Fibroblast of pulmonary artery (primary cell): ENCODE results near the gene JAKMIP2.

Experiments used
- DNase-seq: peaks from one replicate; pipeline ENCODE4 v3.0.0-alpha.2; 2010; ENCODE audit warnings: low read depth
- H3K4me3 ChIP-seq: replicated peaks from 2 replicates; pipeline ENCODE4 v1.5.1; 2011; ENCODE audit warnings: low read depth, mild to moderate bottlenecking, control low read depth, low read length, moderate library complexity
- TF ChIP-seq, protein P1 (sequence below): IDR thresholded peaks from 2 replicates; pipeline ENCODE4 v1.5.1; 2011; ENCODE audit warnings: mild to moderate bottlenecking, control low read depth, low read length, inconsistent platforms; ENCODE audit errors: missing control alignments

The JAKMIP2 gene

DNA sequence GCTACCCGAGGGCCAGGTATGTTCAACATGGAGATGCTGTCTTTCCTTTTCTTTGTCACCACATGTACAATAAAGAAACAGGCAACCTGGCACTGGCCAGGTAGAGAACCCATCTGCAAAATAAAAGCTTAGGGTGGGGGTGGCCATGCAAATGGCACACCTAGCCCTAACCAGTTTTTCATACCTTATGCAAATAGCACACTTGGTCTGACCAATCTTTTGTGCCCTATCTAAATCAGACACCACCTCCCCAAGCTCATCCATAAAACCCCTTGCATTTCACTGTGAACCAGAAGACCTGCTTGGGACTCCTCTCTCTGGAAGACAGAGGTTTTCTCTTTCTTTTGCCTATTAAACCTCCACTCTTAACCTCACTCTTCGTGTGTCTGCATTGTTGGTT, 33.9 kb downstream of the JAKMIP2 start:
- no peak overlapping the region for H3K4me3 ChIP-seq
- no peak for DNase-seq
- TF ChIP-seq, protein P1, sequence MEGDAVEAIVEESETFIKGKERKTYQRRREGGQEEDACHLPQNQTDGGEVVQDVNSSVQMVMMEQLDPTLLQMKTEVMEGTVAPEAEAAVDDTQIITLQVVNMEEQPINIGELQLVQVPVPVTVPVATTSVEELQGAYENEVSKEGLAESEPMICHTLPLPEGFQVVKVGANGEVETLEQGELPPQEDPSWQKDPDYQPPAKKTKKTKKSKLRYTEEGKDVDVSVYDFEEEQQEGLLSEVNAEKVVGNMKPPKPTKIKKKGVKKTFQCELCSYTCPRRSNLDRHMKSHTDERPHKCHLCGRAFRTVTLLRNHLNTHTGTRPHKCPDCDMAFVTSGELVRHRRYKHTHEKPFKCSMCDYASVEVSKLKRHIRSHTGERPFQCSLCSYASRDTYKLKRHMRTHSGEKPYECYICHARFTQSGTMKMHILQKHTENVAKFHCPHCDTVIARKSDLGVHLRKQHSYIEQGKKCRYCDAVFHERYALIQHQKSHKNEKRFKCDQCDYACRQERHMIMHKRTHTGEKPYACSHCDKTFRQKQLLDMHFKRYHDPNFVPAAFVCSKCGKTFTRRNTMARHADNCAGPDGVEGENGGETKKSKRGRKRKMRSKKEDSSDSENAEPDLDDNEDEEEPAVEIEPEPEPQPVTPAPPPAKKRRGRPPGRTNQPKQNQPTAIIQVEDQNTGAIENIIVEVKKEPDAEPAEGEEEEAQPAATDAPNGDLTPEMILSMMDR: no peak

DNA sequence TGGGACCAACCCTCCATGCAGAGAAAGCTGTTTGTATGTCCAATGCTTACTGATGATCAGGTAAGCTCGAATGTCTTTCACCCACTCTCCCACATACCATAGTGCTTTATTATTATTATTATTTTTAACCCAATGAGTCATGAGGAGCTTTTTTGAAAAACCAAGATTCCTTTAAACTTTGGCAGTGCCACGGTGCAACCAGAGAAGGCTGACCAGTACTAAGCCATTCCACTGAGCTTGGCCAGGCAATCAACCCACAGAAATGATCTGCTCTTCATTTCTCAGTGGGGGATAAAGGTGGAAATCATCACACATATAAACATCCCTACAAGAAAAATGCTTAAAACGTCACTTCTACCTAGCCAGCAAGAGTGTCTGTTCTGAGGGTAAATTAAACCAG, 35.5 kb downstream of the JAKMIP2 start:
- DNase-seq: no peak
- no peak overlapping the region for H3K4me3 ChIP-seq
- TF ChIP-seq, protein P1: no peak

DNA sequence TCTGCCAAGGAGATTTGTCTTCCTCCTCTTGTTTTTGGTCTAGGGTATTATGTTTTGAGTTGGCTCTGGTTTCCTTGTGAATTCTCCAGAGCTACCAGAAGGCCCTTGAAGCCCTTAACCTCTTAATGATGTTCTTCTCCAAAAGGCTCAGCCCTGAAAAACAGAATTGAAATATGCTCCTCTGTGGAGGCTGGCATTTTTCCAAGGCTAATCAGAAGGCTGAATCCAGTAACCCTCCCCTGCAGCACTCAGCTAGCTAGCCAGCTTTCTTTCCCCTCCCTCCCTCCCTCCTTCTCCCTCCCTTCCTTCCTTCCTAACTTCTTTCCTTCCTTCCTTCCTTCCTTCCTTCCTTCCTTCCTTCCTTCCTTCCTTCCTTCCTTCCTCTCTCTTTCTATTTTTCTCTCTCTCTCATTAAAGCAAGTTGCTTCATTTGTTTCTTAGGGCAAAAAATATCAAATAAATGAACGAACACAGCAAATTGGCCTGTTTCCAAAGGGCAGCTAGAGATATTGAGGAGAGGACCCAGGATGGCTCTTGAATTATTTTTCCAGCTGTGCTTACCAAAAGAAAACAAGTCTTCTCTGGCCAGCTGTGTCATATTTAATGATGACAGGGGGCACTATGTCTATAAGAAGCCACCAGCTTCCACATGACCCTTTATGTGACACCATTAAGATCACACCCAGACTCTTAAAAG, 38.7 kb downstream of the JAKMIP2 start:
- DNase-seq: no peak
- no peak overlapping the region for H3K4me3 ChIP-seq
- TF ChIP-seq, protein P1: no peak

DNA sequence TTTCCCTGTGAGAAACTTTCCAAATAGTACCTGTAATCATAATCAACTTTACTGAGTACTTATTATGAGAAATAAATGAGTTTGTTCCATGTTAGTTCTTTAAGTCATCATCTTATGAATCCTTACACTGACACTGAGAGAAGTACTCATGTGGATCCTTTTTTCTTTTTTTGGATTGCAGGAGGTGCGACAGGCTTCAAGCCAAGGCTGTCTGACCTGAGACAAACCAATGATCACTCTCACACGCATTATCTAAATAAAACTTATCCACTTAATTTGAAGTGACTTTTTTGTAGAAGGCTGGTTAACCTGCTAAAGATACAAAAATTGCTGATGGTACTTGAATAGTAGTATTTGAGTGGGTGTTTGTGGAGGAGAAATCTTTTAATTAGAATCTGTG, 39.5 kb downstream of the JAKMIP2 start:
- no peak overlapping the region for H3K4me3 ChIP-seq
- TF ChIP-seq, protein P1: no peak

DNA sequence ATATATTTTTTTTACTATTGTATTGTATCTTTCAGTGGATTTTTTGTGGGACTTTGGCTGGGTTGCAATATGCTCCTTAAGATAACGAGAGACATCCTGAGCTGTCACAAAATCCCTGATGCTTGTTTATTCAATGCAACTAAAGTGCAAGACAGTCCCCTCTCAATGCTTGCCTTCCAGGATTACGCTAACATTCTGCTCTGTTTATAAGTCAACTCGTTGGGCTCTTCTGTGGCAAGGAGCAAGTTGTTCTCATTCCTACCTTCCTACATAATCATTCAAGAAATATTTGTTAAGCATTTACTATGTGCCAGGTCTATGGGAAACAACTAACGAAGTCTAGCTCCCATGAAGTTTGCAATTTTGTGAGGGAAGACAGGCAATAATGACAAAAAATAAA, 40.4 kb downstream of the JAKMIP2 start:
- DNase-seq: no peak
- H3K4me3 ChIP-seq: no peak overlapping the region
- TF ChIP-seq, protein P1: no peak

More for the DNA sequence above, 39.5 kb downstream of the JAKMIP2 start:
- DNase-seq: no peak

DNA sequence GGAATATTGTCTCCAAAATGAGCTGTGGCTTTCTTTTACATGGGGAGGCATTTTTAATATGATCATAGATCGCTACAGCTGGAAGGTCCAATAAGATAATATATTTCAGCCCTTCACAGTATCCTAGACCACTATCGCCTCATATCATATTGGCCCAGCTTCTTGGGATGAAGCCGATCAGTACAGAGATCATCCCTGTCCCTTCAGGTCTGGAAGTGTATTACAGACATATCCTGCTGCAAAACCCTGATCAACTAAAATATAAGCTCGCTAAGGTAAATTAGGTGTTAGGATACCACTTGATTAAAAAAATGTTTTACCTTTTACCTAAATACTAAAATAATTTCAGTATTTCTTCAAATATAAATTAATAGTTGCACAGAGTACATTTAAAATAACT, 41.7 kb downstream of the JAKMIP2 start:
- DNase-seq: no peak
- TF ChIP-seq, protein P1: no peak
- H3K4me3 ChIP-seq: no peak overlapping the region

DNA sequence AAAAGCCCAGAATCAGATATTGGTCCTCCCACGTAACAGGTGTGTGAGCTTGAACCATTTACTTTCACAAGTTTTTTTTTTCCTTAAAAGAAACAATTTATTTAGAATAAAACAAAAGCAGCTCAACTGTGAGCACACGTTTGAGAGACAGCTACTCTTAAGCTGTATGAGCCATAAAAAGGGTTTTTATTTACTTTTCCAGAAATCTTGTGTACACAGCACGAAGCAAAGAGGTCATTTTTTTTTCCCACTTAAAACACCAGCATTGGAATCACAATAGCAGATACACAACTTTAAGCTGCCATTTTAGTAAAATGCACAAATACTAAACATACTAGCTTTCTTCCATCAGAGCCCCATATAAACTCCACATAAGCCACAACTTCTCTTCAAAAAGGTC, 44.6 kb downstream of the JAKMIP2 start:
- TF ChIP-seq, protein P1: no peak
- no peak overlapping the region for H3K4me3 ChIP-seq
- DNase-seq: no peak
